ENCODE data around the gene SH3GL1. TPM values are rescaled to one million over a fixed set of nuclear protein-coding genes. Genes with fewer than 3 reads are reported as not detected.
A peak's percentile ranks its signal among the peaks of the same experiment; 100 is the strongest.

Gene SH3GL1
- total RNA-seq, 2 donors from 2014 or later = 40.9 to 53.4 TPM

DNA sequence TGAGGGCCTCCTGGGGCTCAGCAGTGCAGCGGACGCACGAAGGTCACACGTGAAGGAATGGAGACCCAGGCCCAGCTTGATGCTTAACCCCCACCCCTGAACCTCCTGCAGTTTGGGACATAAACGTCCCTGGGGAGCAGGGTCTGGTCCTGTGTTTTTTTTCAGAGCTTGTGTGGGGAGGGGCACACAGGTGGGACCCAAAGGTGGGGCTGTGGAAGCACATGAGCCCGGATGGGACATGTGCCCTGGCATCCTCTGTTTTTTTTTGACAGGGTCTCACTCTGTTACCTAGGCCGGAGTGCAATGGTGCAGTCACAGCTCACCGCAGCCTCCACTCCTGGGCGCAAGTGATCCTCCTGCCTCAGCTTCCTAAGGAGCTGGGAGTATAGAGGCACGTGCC lies 36.8 kb upstream of the SH3GL1 start:
- H3K9me3 Mint-ChIP-seq = no peaks in the 10 kb centered on the region
- ATAC-seq (no peak), DNase-seq (ENCODE audit: low spot score in 2 of 2) (no peak)
- H3K27ac Mint-ChIP-seq = no peak overlapping the region
- H3K36me3 Mint-ChIP-seq = peaks cover 16% of the 10 kb centered on the region in 2 donors

DNA sequence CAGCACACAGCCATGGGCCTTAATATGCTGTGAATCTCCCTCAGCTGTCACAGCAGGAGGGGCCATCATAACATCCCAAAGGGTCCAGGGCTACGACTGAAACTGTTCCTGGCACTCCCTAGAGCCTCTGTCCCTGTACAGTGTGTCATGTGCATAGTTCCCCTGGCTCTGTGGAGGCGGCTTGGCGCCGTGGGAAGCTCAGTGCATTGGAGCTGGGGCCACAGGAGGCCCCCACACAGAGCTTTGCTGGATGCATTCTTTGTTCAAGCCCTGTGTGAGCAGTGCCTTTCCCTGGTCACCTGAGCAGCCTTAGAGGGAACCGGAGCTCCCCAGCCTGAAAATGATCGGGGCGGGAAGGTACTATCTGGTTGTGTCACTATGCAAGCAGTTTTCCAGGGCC lies 35.9 kb upstream of the SH3GL1 start:
- H3K9me3 Mint-ChIP-seq = no peaks in the 10 kb centered on the region
- peak in 1 of 2 donors; percentile 13 for ATAC-seq
- DNase-seq (ENCODE audit: low spot score in 2 of 2) = no peak
- H3K36me3 Mint-ChIP-seq = peaks cover 24% of the 10 kb centered on the region in 2 donors
- H3K27ac Mint-ChIP-seq = no peak overlapping the region

DNA sequence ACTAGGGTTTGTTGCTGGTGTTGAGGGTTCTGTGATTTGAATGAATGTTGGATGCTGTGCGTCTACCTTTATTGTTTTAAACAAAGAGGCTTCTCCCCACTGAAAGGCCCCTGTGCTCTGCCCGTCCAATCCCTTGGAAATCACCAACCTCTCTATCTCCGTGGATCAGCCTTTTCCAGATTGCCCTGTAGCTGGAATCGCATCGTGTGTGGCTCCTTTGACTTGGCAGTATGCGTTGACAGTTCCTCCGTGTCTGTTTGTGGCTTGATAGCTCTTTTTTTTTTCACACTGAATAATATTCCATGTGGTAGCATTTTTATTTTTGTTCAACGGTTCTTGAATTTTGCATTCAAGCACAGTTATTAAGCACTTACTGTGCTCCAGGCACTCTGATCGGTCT lies 34.0 kb upstream of the SH3GL1 start:
- ATAC-seq (no peak), DNase-seq (ENCODE audit: low spot score in 2 of 2) (no peak)
- H3K36me3 Mint-ChIP-seq = peaks cover 32 to 37% of the 10 kb centered on the region in 2 donors
- H3K27ac Mint-ChIP-seq = peak overlapping the region in 1 of 2 donors; percentile 24
- no peaks in the 10 kb centered on the region for H3K9me3 Mint-ChIP-seq

DNA sequence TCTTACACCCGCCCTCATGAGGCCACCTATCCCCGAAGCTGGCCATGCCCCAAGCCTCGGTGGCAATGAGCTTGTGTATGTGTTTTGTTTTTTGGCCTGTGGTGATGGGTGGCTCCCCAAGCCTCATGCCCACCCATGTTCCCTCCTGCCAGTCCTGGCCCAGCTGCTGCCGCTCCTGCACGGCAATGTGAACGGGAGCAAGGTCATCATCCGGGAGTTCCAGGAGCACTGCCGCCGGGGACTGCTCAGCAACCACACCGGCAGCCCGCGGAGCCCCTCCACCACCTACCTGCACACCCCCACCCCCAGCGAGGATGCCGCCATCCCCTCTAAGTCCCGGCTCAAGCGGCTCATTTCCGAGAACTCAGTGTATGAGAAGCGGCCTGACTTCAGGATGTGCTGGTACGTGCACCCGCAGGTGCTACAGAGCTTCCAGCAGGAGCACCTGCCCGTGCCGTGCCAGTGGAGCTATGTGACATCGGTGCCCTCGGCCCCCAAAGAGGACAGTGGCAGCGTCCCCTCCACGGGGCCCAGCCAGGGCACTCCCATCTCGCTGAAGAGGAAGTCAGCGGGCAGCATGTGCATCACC lies 32.7 kb upstream of the SH3GL1 start:
- ATAC-seq = no peak
- no peak for DNase-seq (ENCODE audit: low spot score in 2 of 2)
- no peak overlapping the region for H3K27ac Mint-ChIP-seq
- H3K36me3 Mint-ChIP-seq = peaks cover 37 to 46% of the 10 kb centered on the region in 2 donors
- H3K9me3 Mint-ChIP-seq = no peaks in the 10 kb centered on the region

DNA sequence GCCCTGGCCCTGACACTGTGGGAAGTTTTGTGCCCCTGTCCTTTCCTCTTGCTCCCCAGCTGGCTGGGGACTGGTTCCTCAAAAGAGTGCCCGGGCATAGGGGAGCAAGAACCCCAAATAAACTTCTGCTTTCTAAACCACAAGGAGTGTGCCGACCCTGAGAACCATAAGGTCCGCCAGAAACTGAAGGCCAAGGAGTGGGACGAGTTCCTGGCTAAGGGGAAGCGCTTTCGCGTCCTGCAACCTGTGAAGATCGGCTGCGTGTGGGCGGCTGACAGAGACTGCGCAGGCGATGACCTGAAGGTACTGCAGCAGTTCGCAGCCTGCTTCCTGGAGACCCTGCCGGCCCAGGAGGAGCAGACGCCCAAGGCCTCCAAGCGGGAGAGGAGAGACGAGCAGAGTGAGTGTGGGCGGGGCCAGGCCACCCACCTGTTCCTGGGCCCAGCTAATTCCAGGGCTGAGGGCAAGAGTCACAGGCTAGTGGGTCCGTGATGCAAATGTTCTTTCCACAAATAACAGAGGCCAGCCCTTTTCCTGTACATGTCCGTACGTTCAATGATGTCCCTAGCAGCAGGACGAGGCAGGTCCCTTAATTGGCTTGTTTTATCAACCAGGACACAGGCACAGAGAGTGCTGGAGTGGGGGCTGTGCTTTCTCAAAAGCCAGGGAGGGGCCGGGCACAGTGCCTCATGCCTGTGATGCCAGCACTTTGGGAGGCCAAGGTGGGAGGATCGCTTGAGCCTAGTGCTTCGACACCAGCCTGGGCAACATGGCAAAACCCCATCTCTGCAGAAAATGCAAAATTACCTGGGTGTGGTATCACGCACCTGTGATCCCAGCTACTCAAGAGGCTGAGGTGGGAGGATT lies 31.7 kb upstream of the SH3GL1 start:
- ATAC-seq (no peak), DNase-seq (ENCODE audit: low spot score in 2 of 2) (no peak)
- peaks cover 37 to 46% of the 10 kb centered on the region in 2 donors for H3K36me3 Mint-ChIP-seq
- H3K27ac Mint-ChIP-seq = peak overlapping the region; percentile 39 to 60
- H3K9me3 Mint-ChIP-seq = no peaks in the 10 kb centered on the region

DNA sequence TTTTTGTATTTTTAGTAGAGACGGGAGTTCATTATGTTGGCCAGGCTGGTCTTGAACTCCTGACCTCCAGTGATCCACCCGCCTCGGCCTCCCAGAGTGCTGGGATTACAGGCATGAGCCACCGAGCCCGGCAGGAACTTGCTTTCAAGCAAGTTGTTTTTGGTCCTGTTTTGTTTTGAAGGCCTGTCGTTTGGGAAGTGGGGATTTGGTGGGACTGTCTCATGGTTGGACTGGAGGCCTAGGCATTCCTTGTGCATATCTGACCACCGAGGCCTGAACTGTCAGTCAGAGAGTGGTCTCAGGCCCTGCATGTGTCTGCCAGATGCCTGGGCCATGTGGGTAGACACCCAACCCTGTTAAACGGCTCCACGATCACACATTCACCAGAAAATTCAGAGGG lies 30.9 kb upstream of the SH3GL1 start:
- Mint-ChIP-seq H3K9me3 (no peaks in the 10 kb centered on the region), H3K36me3 (peaks cover 37 to 46% of the 10 kb centered on the region in 2 donors), H3K27ac (peak overlapping the region; percentile 39 to 60)
- ATAC-seq (no peak), DNase-seq (ENCODE audit: low spot score in 2 of 2) (no peak)

GRCh38 chr19:4430760-4431159 lies 30.4 kb upstream of the SH3GL1 start:
- peak overlapping the region in 1 of 2 donors; percentile 10 for H3K27ac Mint-ChIP-seq
- no peaks in the 10 kb centered on the region for H3K9me3 Mint-ChIP-seq
- H3K36me3 Mint-ChIP-seq = peaks cover 41 to 50% of the 10 kb centered on the region in 2 donors
- no peak for ATAC-seq
- no peak for DNase-seq (ENCODE audit: low spot score in 2 of 2)

DNA sequence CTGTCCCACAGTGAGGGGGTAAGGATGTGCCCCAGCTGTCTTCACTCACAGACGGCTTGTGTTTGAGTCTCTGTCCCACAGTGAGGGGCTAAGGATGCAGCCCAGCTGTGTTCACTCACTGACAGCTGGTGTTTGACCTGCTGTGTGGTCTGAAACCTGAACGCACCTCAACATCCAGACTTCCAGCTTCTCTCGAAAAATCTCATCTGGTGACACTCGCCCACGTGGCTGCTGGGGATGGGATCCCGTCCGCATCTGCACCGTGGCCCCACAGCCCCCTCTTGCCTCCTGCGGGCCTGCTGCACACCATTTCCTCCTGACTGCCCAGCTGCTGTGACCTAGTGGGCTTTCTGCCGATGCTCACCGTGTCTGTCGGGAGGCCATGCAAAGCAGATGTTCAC lies 29.4 kb upstream of the SH3GL1 start:
- peaks cover 43 to 50% of the 10 kb centered on the region in 2 donors for H3K36me3 Mint-ChIP-seq
- H3K9me3 Mint-ChIP-seq = no peaks in the 10 kb centered on the region
- DNase-seq (ENCODE audit: low spot score in 2 of 2) (no peak), ATAC-seq (no peak)
- no peak overlapping the region for H3K27ac Mint-ChIP-seq

GRCh38 chr19:4429256-4429655 lies 28.9 kb upstream of the SH3GL1 start:
- ATAC-seq (no peak), DNase-seq (ENCODE audit: low spot score in 2 of 2) (no peak)
- Mint-ChIP-seq H3K36me3 (peaks cover 40 to 46% of the 10 kb centered on the region in 2 donors), H3K27ac (peak overlapping the region in 1 of 2 donors; percentile 81), H3K9me3 (no peaks in the 10 kb centered on the region)

- Mint-ChIP-seq H3K27ac (peak overlapping the region in 1 of 2 donors; percentile 81), H3K36me3 (peaks cover 45 to 53% of the 10 kb centered on the region in 2 donors), H3K9me3 (no peaks in the 10 kb centered on the region)
- ATAC-seq (no peak), DNase-seq (ENCODE audit: low spot score in 2 of 2) (no peak)
These were observed 28.1 kb upstream of the SH3GL1 start for GRCh38 chr19:4428326-4428975.

- H3K36me3 Mint-ChIP-seq = peaks cover 28 to 37% of the 10 kb centered on the region in 2 donors
These were observed 25.2 kb upstream of the SH3GL1 start for GRCh38 chr19:4425537-4425936.

DNA sequence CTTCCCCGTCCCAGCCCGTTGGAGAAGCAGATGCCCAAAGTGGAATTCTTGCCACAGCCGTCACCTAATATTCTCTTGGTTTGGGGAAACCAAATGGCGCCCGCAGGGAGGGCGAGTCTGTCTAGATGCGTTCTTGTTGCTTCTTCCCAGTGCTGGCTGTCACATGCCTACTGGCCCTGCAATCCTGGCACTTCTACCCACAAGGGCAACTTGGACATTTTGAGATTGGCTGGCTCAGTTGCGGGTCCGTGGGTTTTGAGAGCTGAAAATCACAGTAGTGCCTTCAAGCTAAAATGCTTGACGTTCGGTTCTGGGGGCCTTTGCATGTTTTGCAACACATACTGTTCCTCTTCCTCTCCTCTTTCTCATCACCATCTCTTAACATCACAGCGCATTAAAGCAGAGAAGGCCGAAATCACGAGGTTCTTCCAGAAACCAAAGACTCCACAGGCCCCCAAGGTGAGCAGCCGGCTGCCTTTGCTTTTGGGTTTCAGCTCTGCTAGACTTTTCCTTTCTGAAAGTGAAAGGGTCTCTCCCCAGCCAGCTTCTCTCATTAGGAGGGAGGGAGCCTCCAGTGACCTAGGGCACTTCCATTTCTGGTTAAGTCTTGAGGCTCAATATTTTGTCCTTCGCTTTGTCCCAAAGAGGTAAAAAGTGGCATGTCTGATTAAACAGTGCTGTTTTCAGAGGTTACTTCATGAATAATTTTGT lies 23.2 kb upstream of the SH3GL1 start:
- no peak for DNase-seq (ENCODE audit: low spot score in 2 of 2)
- Mint-ChIP-seq H3K27ac (peak overlapping the region; percentile 62 to 88), H3K36me3 (peaks cover 20 to 24% of the 10 kb centered on the region in 2 donors), H3K9me3 (no peaks in the 10 kb centered on the region)
- ATAC-seq = no peak

More at GRCh38 chr19:4425537-4425936, 25.2 kb upstream of the SH3GL1 start:
- no peaks in the 10 kb centered on the region for H3K9me3 Mint-ChIP-seq
- H3K27ac Mint-ChIP-seq = no peak overlapping the region
- no peak for DNase-seq (ENCODE audit: low spot score in 2 of 2)
- ATAC-seq = no peak

- no peak for DNase-seq (ENCODE audit: low spot score in 2 of 2)
- no peaks in the 10 kb centered on the region for H3K9me3 Mint-ChIP-seq
- no peak for ATAC-seq
- peaks cover 6 to 10% of the 10 kb centered on the region in 2 donors for H3K36me3 Mint-ChIP-seq
- no peak overlapping the region for H3K27ac Mint-ChIP-seq
These were observed 15.9 kb upstream of the SH3GL1 start for GRCh38 chr19:4416268-4416667.

- ATAC-seq (no peak), DNase-seq (ENCODE audit: low spot score in 2 of 2) (no peak)
- H3K36me3 Mint-ChIP-seq = peaks cover 6 to 10% of the 10 kb centered on the region in 2 donors
- H3K27ac Mint-ChIP-seq = no peak overlapping the region
- H3K9me3 Mint-ChIP-seq = no peaks in the 10 kb centered on the region
These were observed 15.0 kb upstream of the SH3GL1 start for GRCh38 chr19:4415352-4415751.

- Mint-ChIP-seq H3K27ac (peak overlapping the region in 1 of 2 donors; percentile 69), H3K9me3 (no peaks in the 10 kb centered on the region), H3K36me3 (peaks cover 4 to 8% of the 10 kb centered on the region in 2 donors)
- no peak for DNase-seq (ENCODE audit: low spot score in 2 of 2)
- ATAC-seq = no peak
These were observed 14.5 kb upstream of the SH3GL1 start for GRCh38 chr19:4414800-4415321.

GRCh38 chr19:4414144-4414799 lies 13.9 kb upstream of the SH3GL1 start:
- Mint-ChIP-seq H3K36me3 (peaks cover 5 to 6% of the 10 kb centered on the region in 2 donors), H3K27ac (no peak overlapping the region), H3K9me3 (no peaks in the 10 kb centered on the region)
- no peak for DNase-seq (ENCODE audit: low spot score in 2 of 2)
- no peak for ATAC-seq
